Activated T-cell treated with anti-CD3 and anti-CD28 coated beads, Interleukin-2, amount 50 U/mL, for 72 hours (primary cell): ENCODE measurements around the gene LAG3. TPM values are rescaled to one million over a fixed set of nuclear protein-coding genes. Genes with fewer than 3 reads are reported as not detected.

Source experiments
- ATAC-seq, 2 donors: fragments of 150-1000 bp; cut with Tn5 transposase; replicated peaks in 1 of 2; 2 replicates each; pipeline ENCODE4 v1.10.0; 2021; ENCODE audit warnings: moderate library complexity in 2 of 2, mild to moderate bottlenecking in 1 of 2
- DNase-seq, 2 donors: peaks; one replicate each; pipeline ENCODE4 v3.0.0; 2021 to 2022; ENCODE audit warnings: mixed read lengths in 1 of 2
- H3K27ac Mint-ChIP-seq: one replicate; pipeline ENCODE4 v1.8.0; 2022; ENCODE audit warnings: mild to moderate bottlenecking, moderate library complexity, mixed read lengths
- H3K27me3 Mint-ChIP-seq: one replicate; pipeline ENCODE4 v1.8.0; 2022; ENCODE audit warnings: low read depth, mixed read lengths
- H3K36me3 Mint-ChIP-seq, 2 donors: one replicate each; pipeline ENCODE4 v1.8.0; 2022; ENCODE audit warnings: mixed read lengths in 2 of 2, mild to moderate bottlenecking in 1 of 2; ENCODE audit not compliant: insufficient read depth in 2 of 2
- H3K4me1 Mint-ChIP-seq: one replicate; pipeline ENCODE4 v1.8.0; 2022; ENCODE audit warnings: low read depth, mixed read lengths
- H3K4me3 Mint-ChIP-seq, 2 donors: one replicate each; pipeline ENCODE4 v1.8.0; 2022; ENCODE audit warnings: mild to moderate bottlenecking in 2 of 2, mixed read lengths in 2 of 2, moderate library complexity in 2 of 2
- H3K9me3 Mint-ChIP-seq, 2 donors: one replicate each; pipeline ENCODE4 v1.8.0; 2022; ENCODE audit warnings: mixed read lengths in 2 of 2
- total RNA-seq, 2 donors: library from RNA; stranded (reverse); gene quantifications; one replicate each; pipeline ENCODE4 v1.2.3, GENCODE V29; 2022

Gene LAG3
- total RNA-seq, 2 donors from 2014 or later = 117 to 188 TPM

GRCh38 chr12:6758506-6759095 is 13.7 kb upstream of the LAG3 start:
- Mint-ChIP-seq H3K9me3 (no peaks in the 10 kb centered on the region), H3K27ac (no peak overlapping the region), H3K4me3 (no peak overlapping the region), H3K4me1 (peaks cover 15% of the 10 kb centered on the region), H3K36me3 (no peaks in the 10 kb centered on the region), H3K27me3 (peaks cover 7% of the 10 kb centered on the region)
- no peak for DNase-seq
- ATAC-seq = no peak

DNA sequence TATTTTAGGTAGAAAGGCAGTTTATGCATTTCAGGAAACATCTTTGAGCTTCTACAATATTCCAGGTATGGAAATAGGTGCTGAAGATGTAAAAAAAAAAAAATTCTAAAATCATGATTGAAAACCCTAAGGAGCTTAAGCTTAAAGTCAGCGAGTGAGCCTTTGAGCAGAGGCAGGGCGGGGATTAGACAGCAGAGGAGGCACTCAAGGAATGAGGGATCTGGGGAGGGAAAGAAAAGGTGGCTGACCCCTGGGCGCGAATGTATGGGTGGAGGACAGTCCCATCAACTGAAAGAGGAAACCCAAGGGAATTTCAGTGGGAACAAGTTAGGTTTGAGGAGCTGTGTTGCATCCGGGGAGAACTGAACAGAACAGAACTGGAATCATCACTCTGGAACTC is 12.6 kb upstream of the LAG3 start:
- DNase-seq = no peak
- H3K27ac Mint-ChIP-seq = no peak overlapping the region
- no peak overlapping the region for H3K4me3 Mint-ChIP-seq
- H3K27me3 Mint-ChIP-seq = peaks cover 16% of the 10 kb centered on the region
- H3K36me3 Mint-ChIP-seq = peaks cover 0 to 2% of the 10 kb centered on the region in 2 donors
- ATAC-seq = no peak
- peaks cover 17% of the 10 kb centered on the region for H3K4me1 Mint-ChIP-seq
- no peaks in the 10 kb centered on the region for H3K9me3 Mint-ChIP-seq

GRCh38 chr12:6763380-6763779 is 8.9 kb upstream of the LAG3 start:
- Mint-ChIP-seq H3K4me3 (no peak overlapping the region), H3K36me3 (peaks cover 7 to 8% of the 10 kb centered on the region in 2 donors), H3K4me1 (peaks cover 40% of the 10 kb centered on the region), H3K27ac (no peak overlapping the region), H3K27me3 (peaks cover 36% of the 10 kb centered on the region), H3K9me3 (no peaks in the 10 kb centered on the region)
- no peak for ATAC-seq
- DNase-seq = no peak

- Mint-ChIP-seq H3K4me3 (peak overlapping the region; percentile 71 to 75), H3K9me3 (no peaks in the 10 kb centered on the region), H3K27ac (no peak overlapping the region), H3K4me1 (peaks cover 43% of the 10 kb centered on the region), H3K36me3 (peaks cover 7 to 8% of the 10 kb centered on the region in 2 donors), H3K27me3 (peaks cover 44% of the 10 kb centered on the region)
- DNase-seq = peak; percentile 70 to 72
- ATAC-seq = peak; percentile 77 to 84
Observed at GRCh38 chr12:6764011-6764828, 8.1 kb upstream of the LAG3 start.

DNA sequence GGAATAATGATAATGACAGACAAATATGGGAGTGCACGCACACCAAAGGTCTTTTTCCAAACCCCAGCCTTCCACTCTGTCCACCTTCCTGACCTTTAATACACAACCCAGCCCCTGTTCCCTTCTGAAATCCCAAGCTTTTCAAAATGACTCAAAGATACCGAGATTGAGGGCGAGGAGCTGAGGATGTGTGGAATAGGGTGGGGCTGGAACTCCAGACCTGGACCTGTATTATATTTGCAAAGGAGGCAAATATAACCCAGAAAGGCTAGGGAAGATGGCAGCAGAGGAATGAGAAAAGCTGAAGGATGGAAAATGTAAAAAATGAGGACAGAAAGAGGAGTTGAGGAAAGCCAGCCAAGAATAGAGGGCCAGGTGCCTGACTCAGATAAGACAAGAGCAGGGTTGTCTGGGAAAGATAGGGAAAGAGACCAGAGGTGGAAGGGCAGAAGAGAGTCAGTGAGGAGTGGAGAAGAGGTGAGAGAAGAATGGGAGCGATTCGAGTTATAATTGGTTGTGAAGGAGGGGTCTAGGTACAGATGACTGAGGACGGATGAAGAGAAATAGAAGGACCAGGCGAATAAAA is 7.2 kb upstream of the LAG3 start:
- peaks cover 8 to 10% of the 10 kb centered on the region in 2 donors for H3K36me3 Mint-ChIP-seq
- ATAC-seq = no peak
- H3K4me3 Mint-ChIP-seq = peak overlapping the region; percentile 75
- H3K27ac Mint-ChIP-seq = peak overlapping the region; percentile 2
- peaks cover 52% of the 10 kb centered on the region for H3K4me1 Mint-ChIP-seq
- no peak for DNase-seq
- no peaks in the 10 kb centered on the region for H3K9me3 Mint-ChIP-seq
- peaks cover 42% of the 10 kb centered on the region for H3K27me3 Mint-ChIP-seq

DNA sequence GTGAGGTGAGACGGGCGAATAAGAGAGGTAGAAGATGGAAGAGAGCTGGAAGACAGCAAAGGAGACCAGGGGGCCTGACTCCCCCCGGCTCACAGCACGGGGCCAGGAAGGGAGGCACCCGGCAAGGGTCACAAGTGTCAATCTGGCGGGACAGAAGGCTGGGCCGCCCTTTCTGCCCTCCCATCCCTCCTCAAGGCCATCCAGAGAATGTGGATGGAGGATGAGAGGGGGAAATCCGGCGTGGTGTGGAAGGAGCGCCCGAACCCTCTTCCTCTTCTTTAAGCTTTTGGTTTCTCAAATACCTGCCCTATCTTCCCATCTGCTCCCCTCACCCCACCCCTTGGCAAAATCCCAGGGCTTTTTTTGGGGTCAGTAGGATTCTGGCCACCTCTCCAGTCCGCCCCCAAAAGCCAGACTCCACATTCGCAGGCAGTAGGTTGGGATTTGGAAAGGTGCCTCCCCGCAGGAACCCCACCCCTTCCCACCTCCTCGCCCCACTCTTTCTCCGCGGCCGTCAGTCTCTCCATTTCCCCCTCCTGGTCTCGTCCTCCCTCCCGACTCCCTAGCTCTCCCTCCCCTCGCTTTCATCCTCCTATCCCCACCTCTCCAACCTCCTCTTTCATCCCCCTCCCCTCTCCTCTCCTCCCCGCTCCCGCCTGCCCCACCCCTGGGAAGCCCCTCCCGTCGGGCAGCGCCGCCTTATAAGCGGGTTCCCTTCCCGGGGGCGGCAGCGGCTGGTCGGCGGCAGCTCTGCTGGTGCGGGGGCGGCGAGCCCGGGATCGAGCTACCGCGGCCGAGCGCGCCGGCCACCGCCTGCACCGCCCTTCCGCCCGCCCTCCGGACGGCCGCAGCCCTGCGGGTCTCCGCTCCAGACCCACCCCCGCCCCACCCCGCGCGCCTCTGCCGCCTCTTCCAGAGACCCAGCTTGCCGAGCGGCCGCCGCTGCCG is 6.4 kb upstream of the LAG3 start, which contains the start of gene PTMS:
PTMS (plus strand) TSS at position 730 of the 948 bp plus-strand sequence. CDS start 343 bp downstream, outside the sequence.
- ATAC-seq = peak; percentile 21 to 37
- no peaks in the 10 kb centered on the region for H3K9me3 Mint-ChIP-seq
- peak within 1 kb of the TSS; percentile 86 for H3K27ac Mint-ChIP-seq

DNA sequence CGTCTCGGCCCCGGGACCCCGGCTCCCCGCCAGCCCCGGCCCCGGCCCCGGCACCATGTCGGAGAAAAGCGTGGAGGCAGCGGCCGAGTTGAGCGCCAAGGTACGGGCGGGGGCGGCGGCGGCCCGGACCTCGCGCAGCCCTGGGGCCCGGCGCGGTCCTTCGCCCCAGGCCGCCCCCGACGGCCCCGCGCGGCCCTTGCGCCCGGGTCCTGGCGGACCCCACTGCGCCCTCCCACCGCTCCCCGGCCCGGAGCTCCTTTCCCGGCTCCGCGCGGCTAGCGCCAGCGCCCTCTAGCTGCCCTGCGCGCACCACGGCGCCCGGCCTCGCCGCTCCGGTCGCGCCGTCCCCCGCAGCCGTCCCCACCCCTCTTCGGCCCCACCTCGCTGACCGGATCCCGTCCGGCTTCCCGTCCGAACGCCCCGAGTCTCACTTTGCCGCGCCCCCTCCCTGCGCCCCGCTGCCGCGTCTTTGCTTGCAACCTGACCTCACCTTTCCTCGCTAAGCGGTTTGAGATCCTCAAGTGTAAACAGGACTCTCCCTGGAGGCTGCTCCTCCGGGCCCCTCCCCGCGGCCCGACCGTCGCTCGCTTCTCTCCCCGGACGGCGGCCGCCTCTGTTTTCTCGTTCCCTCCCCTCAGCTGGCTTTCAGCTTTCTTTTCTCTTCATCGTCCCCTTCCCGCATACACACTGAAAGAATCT is 5.5 kb upstream of the LAG3 start:
- H3K9me3 Mint-ChIP-seq = no peaks in the 10 kb centered on the region
- H3K4me3 Mint-ChIP-seq = peak overlapping the region; percentile 94 to 96
- DNase-seq (peak; percentile 78 to 82), ATAC-seq (peak; percentile 73 to 79)
- peaks cover 42% of the 10 kb centered on the region for H3K27me3 Mint-ChIP-seq
- H3K4me1 Mint-ChIP-seq = peaks cover 69% of the 10 kb centered on the region
- peak overlapping the region; percentile 86 for H3K27ac Mint-ChIP-seq
- H3K36me3 Mint-ChIP-seq = peaks cover 12 to 13% of the 10 kb centered on the region in 2 donors

More for the DNA sequence above, 6.4 kb upstream of the LAG3 start, which contains the start of gene PTMS:
- Mint-ChIP-seq H3K27me3 (peaks cover 42% of the 10 kb centered on the region), H3K4me3 (peak within 1 kb of the TSS; percentile 94 to 96), H3K36me3 (peaks cover 11 to 12% of the 10 kb centered on the region in 2 donors), H3K4me1 (peaks cover 60% of the 10 kb centered on the region)
- peak; percentile 59 to 69 for DNase-seq

DNA sequence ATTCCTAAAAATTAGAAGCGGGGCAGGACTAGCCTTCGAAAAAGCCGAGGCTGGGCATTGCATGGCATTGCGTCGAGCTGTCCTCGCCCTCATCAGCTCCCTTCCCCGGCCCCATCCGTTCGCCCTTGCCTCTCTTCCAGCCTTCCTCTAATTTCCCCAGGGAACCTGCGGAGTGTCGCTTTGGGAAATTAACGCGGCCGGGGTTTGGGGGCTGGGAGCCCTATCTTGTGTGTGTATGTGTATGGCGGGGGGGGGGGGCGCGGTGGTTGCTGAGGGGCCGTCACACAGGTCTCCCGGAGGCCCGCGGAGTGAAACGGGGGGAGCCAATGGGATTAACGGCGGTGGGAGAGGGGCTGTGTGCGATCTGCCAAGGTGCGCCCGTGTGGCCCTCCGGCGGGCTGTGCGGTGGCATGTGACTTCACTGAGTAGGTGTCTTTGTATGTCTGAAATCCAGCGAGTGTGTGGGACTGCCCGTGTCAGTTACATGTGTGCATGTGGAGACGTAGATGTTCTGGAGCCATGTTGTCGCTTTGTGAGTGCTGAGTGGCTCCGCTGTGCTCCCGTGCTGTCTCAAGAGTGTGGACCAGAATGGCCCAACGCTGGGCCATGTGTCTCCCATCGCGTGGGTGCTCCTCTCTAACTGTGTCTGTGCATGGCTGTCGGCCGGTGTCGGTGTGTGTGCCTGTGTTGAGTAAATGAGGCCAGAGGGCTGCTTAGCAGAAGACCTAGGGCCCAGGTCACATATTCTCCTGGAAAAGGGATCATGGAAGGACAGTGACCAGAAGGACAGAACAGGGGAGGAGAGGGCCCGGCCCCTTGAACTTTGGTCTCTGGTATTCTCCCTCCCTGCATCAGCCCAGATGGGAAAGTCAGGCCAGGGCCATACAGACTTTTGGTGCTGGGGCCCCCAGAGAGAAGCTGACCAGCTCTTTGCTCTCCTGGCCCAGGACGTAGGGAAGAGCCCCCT is 4.7 kb upstream of the LAG3 start:
- Mint-ChIP-seq H3K27me3 (peaks cover 42% of the 10 kb centered on the region), H3K4me1 (peaks cover 76% of the 10 kb centered on the region), H3K9me3 (no peaks in the 10 kb centered on the region), H3K36me3 (peaks cover 13 to 14% of the 10 kb centered on the region in 2 donors), H3K4me3 (peak overlapping the region; percentile 94 to 96), H3K27ac (peak overlapping the region; percentile 86)
- ATAC-seq (no peak), DNase-seq (no peak)

DNA sequence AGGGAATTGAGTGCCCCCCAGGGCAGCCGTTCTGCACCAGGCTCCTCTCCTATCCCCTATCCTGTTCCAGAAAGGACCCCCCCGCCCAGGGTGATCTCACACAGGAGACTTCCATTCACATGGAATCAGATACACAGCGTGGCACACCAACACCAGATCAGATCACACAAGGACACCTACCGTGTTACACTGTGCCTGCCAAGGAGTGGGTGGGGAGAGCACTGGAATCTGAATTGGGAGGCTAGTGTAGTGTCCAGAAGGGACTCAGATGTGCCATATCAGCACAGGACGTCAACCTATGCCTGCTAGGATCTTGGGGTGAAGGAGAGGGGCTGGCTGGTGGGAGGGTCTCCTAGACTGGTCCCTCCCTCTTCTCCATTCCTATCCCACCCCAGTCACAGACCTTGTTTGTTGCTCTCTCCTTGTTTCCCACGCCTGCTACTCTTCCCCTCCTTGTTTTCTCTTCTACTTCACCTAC is 3.8 kb upstream of the LAG3 start:
- Mint-ChIP-seq H3K9me3 (no peaks in the 10 kb centered on the region), H3K27me3 (peaks cover 42% of the 10 kb centered on the region), H3K4me3 (peak overlapping the region; percentile 94 to 96), H3K27ac (no peak overlapping the region), H3K4me1 (peaks cover 85% of the 10 kb centered on the region), H3K36me3 (peaks cover 13 to 14% of the 10 kb centered on the region in 2 donors)
- no peak for ATAC-seq
- no peak for DNase-seq

DNA sequence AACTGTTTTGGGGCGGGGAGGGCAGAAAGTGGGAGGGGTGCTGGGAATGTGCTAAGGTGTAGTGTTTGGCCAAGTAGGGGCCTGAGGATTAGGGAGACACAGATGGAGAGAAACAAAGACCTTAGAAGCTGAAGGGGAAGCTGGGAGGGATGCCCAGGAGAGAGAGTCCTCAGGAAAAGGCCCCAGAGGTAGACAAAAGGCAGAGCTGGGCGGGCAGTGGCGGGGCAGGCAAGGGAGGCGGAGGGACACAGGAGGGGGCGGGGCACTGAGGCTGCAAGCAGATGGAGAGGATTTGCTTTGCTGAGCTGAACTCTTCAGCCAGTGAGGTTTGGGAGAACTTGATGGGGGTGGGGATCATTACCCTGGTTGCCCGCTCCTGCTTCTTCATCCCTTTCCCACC is 3.3 kb upstream of the LAG3 start:
- DNase-seq (no peak), ATAC-seq (no peak)
- H3K9me3 Mint-ChIP-seq = no peaks in the 10 kb centered on the region
- peak overlapping the region in 1 of 2 donors; percentile 96 for H3K4me3 Mint-ChIP-seq
- no peak overlapping the region for H3K27ac Mint-ChIP-seq
- peaks cover 13 to 14% of the 10 kb centered on the region in 2 donors for H3K36me3 Mint-ChIP-seq
- H3K27me3 Mint-ChIP-seq = peaks cover 40% of the 10 kb centered on the region
- H3K4me1 Mint-ChIP-seq = peaks cover 84% of the 10 kb centered on the region

GRCh38 chr12:6769666-6770065 is 2.7 kb upstream of the LAG3 start:
- H3K27me3 Mint-ChIP-seq = peaks cover 34% of the 10 kb centered on the region
- no peaks in the 10 kb centered on the region for H3K9me3 Mint-ChIP-seq
- H3K27ac Mint-ChIP-seq = no peak overlapping the region
- ATAC-seq = no peak
- peak overlapping the region in 1 of 2 donors; percentile 32 for H3K4me3 Mint-ChIP-seq
- peaks cover 84% of the 10 kb centered on the region for H3K4me1 Mint-ChIP-seq
- DNase-seq = no peak
- peaks cover 16% of the 10 kb centered on the region in 2 donors for H3K36me3 Mint-ChIP-seq
